Activated CD8-positive, alpha-beta T cell treated with anti-CD3 and anti-CD28 coated beads for 36 hours (primary cell): Measurements from ENCODE around the gene VAV1. TPM values are rescaled to one million over a fixed set of nuclear protein-coding genes. Genes with fewer than 3 reads are reported as not detected.
A peak's percentile ranks its signal among the peaks of the same experiment; 100 is the strongest.
"Not testable (repeated sequence)": the region's sequence is repeated elsewhere in the genome, so short reads cannot be mapped to it uniquely, and the experiment has no call there.

ENCODE experiments used
- ATAC-seq: fragments of 200-7000 bp; cut with Tn5 transposase; one replicate; pipeline ENCODE4 v1.10.0; 2021; ENCODE audit warnings: mild to moderate bottlenecking, moderate library complexity
- CTCF ChIA-PET: fragments of 350-600 bp; sonication (Branson Sonifier 250); formaldehyde crosslinking; loops from one replicate; lab custom pipeline; 2021; ENCODE audit warnings: antibody characterized with exemption; lab: Charles Lee
- POLR2A ChIA-PET: fragments of 350-600 bp; sonication (Branson Sonifier 250); formaldehyde crosslinking; loops from one replicate; lab custom pipeline; 2021; ENCODE audit warnings: antibody characterized with exemption; lab: Charles Lee
- DNase-seq: peaks from one replicate; pipeline ENCODE4 v3.0.0-alpha.2; 2020
- H3K27ac Mint-ChIP-seq: one replicate; pipeline ENCODE4 v1.8.0; 2021; ENCODE audit warnings: mild to moderate bottlenecking, mixed read lengths
- H3K27me3 Mint-ChIP-seq: one replicate; pipeline ENCODE4 v1.8.0; 2021; ENCODE audit warnings: mixed read lengths
- H3K36me3 Mint-ChIP-seq: one replicate; pipeline ENCODE4 v1.8.0; 2021; ENCODE audit warnings: low read depth, mixed read lengths
- H3K4me1 Mint-ChIP-seq: one replicate; pipeline ENCODE4 v1.8.0; 2021; ENCODE audit warnings: low read depth, mixed read lengths
- H3K4me3 Mint-ChIP-seq: one replicate; pipeline ENCODE4 v1.8.0; 2021; ENCODE audit warnings: mild to moderate bottlenecking, moderate library complexity, mixed read lengths
- H3K9me3 Mint-ChIP-seq: one replicate; pipeline ENCODE4 v1.8.0; 2021; ENCODE audit warnings: mixed read lengths
- intact Hi-C: fragments of 100-400 bp; cut with micrococcal nuclease; formaldehyde crosslinking; loops from one replicate; pipeline ENCODE4 v1.10.0; 2022
- total RNA-seq, 2 experiments: library from RNA; stranded (reverse); gene quantifications; one replicate each; pipeline ENCODE4 v1.2.3, GENCODE V29; 2021
- TF ChIP-seq, protein P1 (sequence below): fragments of 200-600 bp; IDR thresholded peaks from one replicate; pipeline ENCODE4 v1.8.0; 2022; ENCODE audit warnings: antibody characterized with exemption, mild to moderate bottlenecking

The VAV1 gene
- total RNA-seq, 2 experiments from 2014 or later = 61.7 to 65.4 TPM

DNA sequence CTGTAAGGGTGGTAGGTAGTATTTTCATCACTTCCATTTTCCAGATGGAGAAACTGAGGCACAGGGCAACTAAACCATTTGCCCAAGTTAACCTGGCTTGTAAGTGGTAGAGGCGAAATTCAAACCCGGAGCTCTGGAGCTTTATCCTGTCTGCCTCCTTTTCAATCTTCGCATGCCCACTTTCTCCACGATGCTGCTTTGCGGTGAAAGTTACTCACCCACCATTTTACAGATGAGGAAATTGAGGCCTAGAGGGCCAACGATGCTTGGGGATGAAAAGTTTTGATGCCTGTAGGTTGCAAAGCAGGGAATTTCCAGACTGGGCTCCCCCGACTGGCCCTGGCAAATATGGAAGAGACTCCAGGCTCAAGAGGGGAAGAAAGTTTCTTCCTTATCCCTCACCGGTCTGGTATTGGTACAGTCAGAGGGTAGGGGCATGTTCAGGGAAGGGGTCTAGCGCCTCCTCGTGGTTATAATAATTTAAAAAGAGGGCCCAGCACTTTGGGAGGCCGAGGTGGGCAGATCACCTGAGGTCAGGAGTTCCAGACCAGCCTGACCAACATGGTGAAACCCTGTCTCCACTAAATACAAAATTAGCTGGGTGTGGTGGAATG is 3.4 kb upstream of the VAV1 start:
- intact Hi-C loops = loop anchor here (5.0 to 10.0 kb wide), 2 partner anchors 33 to 96 kb away; no protein-coding TSS in a partner anchor
- no peak overlapping the region for H3K4me3 Mint-ChIP-seq

DNA sequence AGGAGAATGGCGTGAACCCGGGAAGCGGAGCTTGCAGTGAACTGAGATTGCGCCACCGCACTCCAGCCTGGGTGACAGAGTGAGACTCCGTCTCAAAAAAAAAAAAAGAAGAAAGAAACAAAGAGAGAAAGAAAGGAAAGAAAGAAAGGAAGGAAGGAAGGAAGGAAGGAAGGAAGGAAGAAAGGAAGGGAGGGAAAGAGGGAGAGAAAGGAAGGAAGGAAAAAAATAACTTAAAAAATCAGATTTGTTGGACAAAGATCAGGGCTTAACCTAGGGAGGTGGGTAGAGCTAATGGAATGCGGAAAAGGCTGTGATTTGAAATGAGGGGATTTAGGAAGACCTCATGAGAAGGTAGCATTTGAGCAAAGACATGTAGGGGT is 870 bp upstream of the VAV1 start:
- H3K4me1 Mint-ChIP-seq = peaks cover 40% of the 10 kb centered on the region
- CTCF ChIA-PET = interaction anchor here (0.7 to 3.4 kb wide), 13 partner anchors 8 to 266 kb away, joined by 3 to 25 read pairs (median 3); partner anchors contain the start of gene GPR108
- ATAC-seq = not testable (repeated sequence)

More for the DNA sequence above, 3.4 kb upstream of the VAV1 start:
- ChIA-PET CTCF (interaction anchor here (0.9 to 3.0 kb wide), 6 partner anchors 12 to 94 kb away, joined by 3 to 19 read pairs (median 6); partner anchors contain the start of gene GPR108), POLR2A (interaction anchor here (1.1 to 1.4 kb wide), 5 partner anchors 13 to 31 kb away, joined by 4 to 5 read pairs (median 5); partner anchors contain the start of gene GPR108)
- Mint-ChIP-seq H3K27me3 (no peaks in the 10 kb centered on the region), H3K4me1 (peaks cover 40% of the 10 kb centered on the region), H3K36me3 (peaks cover 6% of the 10 kb centered on the region), H3K9me3 (peaks cover 3% of the 10 kb centered on the region), H3K27ac (peak overlapping the region; percentile 69)
- no peak for DNase-seq
- TF ChIP-seq, protein P1, sequence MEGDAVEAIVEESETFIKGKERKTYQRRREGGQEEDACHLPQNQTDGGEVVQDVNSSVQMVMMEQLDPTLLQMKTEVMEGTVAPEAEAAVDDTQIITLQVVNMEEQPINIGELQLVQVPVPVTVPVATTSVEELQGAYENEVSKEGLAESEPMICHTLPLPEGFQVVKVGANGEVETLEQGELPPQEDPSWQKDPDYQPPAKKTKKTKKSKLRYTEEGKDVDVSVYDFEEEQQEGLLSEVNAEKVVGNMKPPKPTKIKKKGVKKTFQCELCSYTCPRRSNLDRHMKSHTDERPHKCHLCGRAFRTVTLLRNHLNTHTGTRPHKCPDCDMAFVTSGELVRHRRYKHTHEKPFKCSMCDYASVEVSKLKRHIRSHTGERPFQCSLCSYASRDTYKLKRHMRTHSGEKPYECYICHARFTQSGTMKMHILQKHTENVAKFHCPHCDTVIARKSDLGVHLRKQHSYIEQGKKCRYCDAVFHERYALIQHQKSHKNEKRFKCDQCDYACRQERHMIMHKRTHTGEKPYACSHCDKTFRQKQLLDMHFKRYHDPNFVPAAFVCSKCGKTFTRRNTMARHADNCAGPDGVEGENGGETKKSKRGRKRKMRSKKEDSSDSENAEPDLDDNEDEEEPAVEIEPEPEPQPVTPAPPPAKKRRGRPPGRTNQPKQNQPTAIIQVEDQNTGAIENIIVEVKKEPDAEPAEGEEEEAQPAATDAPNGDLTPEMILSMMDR = peak; percentile 61
- no peak for ATAC-seq

DNA sequence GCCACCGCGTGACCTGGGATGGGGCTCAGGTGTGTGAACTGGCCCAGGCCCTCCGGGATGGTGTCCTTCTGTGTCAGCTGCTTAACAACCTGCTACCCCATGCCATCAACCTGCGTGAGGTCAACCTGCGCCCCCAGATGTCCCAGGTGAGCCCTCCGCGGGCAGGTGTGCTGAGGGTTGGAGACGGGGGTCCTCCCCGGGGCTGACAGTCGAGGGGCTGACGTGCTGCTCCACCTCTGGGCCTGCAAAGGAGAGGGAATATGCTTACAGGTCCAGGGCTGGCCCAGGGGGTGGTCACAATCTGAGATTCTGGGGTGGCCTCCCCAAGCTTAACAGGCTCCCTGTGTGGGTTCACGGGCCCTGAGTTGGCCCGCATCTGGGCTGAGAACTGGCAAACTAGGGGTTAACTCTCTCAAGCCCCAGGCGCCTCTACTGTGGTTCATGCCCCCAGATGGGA is 386 bp downstream of the VAV1 start:
- Mint-ChIP-seq H3K27me3 (no peaks in the 10 kb centered on the region), H3K9me3 (peaks cover 8% of the 10 kb centered on the region), H3K27ac (peak overlapping the region; percentile 96), H3K4me1 (peaks cover 45% of the 10 kb centered on the region), H3K4me3 (peak overlapping the region; percentile 94), H3K36me3 (peaks cover 32% of the 10 kb centered on the region)
- POLR2A ChIA-PET = interaction anchor here (0.6 to 4.2 kb wide), 27 partner anchors 9 to 382 kb away, joined by 3 to 45 read pairs (median 4); partner anchors contain the start of gene TNFSF14
- intact Hi-C loops = no loop called here
- ATAC-seq (no peak), DNase-seq (no peak)
- TF ChIP-seq, protein P1 = no peak
- CTCF ChIA-PET = interaction anchor here (0.7 to 3.4 kb wide), 20 partner anchors 10 to 268 kb away, joined by 3 to 25 read pairs (median 3); partner anchors contain the start of gene GPR108

More for the DNA sequence above, 870 bp upstream of the VAV1 start:
- Mint-ChIP-seq H3K36me3 (peaks cover 23% of the 10 kb centered on the region), H3K27ac (peak overlapping the region; percentile 96), H3K4me3 (peak overlapping the region; percentile 94)
- H3K9me3 Mint-ChIP-seq, H3K27me3 Mint-ChIP-seq, intact Hi-C loops, DNase-seq: not testable (repeated sequence)
- POLR2A ChIA-PET = interaction anchor here (1.0 to 4.2 kb wide), 6 partner anchors 17 to 291 kb away, joined by 3 to 45 read pairs (median 10); no protein-coding TSS in a partner anchor

DNA sequence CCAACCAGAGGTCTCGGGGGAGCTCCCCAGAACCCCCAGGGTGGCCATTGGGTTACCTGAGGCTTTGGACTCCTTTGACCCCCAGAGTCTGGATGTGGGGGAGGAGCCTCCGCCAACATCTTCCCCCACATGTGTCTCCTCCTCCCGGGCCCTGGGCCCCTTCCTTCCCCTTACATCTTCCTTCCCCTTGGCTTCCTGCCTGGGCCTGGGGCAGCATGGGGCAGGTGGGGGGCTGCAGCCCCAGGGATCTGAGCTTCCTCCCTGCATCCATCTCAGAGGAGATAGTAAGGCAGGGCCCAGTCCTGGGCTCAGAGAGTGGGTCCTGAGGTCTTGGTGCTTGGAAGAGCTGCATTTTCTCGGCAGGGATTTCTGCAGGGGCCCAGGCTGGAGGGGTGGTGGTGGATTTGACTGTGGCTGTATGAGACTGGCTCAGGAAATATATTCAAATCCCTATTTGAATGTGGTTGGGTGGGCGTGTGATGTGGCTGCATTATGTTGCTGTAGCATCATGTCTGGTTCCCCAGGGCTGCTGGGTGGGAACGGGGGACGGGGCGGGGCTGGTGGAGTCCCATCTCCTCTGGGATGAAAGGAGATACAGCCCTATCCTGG is 919 bp downstream of the VAV1 start:
- peak; percentile 89 for DNase-seq
- peaks cover 37% of the 10 kb centered on the region for H3K36me3 Mint-ChIP-seq
- intact Hi-C loops = no loop called here
- POLR2A ChIA-PET = interaction anchor here (0.7 to 4.2 kb wide), 23 partner anchors 8 to 383 kb away, joined by 3 to 45 read pairs (median 6); partner anchors contain the start of genes GPR108 and TNFSF14
- H3K4me3 Mint-ChIP-seq = peak overlapping the region; percentile 94
- peak; percentile 40 for ATAC-seq
- TF ChIP-seq, protein P1 = no peak
- H3K27me3 Mint-ChIP-seq = no peaks in the 10 kb centered on the region
- H3K4me1 Mint-ChIP-seq = peaks cover 45% of the 10 kb centered on the region
- H3K9me3 Mint-ChIP-seq = peaks cover 8% of the 10 kb centered on the region
- CTCF ChIA-PET = interaction anchor here (0.8 to 3.4 kb wide), 10 partner anchors 18 to 90 kb away, joined by 3 to 25 read pairs (median 4); partner anchors contain the start of gene GPR108
- peak overlapping the region; percentile 96 for H3K27ac Mint-ChIP-seq
